Stimulated activated CD8-positive, alpha-beta memory T cell treated with anti-CD3 and anti-CD28 coated beads, Interleukin-4, amount 100 ng/mL, for 24 hours (primary cell): ENCODE results near the gene PBX4.
A peak's percentile ranks its signal among the peaks of the same experiment; 100 is the strongest.

Experiments
- DNase-seq: peaks from one replicate; pipeline ENCODE4 v3.0.0-alpha.2; 2020; ENCODE audit warnings: low read depth

Gene PBX4

GRCh38 chr19:19553670-19554069, 64.8 kb downstream of the PBX4 start:
- no peak for DNase-seq

GRCh38 chr19:19552798-19553197, 65.7 kb downstream of the PBX4 start:
- DNase-seq = no peak

DNA sequence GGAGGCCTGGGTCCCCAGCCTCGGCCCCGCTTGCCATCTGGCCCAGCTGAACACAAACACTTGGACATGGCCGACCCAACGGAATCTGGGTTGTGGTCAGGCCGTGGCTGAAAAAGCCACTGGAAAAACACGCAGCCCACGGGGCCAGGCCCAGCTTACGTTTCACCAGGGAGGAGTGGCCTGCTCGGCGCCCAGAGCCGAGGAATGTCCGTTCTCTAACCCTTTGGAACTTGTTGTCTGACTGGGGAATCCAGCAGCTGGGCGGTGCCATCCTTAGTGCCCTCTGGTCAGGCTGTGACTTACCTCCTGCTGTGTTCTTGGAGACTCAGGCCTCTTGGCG, 66.7 kb downstream of the PBX4 start:
- no peak for DNase-seq

DNA sequence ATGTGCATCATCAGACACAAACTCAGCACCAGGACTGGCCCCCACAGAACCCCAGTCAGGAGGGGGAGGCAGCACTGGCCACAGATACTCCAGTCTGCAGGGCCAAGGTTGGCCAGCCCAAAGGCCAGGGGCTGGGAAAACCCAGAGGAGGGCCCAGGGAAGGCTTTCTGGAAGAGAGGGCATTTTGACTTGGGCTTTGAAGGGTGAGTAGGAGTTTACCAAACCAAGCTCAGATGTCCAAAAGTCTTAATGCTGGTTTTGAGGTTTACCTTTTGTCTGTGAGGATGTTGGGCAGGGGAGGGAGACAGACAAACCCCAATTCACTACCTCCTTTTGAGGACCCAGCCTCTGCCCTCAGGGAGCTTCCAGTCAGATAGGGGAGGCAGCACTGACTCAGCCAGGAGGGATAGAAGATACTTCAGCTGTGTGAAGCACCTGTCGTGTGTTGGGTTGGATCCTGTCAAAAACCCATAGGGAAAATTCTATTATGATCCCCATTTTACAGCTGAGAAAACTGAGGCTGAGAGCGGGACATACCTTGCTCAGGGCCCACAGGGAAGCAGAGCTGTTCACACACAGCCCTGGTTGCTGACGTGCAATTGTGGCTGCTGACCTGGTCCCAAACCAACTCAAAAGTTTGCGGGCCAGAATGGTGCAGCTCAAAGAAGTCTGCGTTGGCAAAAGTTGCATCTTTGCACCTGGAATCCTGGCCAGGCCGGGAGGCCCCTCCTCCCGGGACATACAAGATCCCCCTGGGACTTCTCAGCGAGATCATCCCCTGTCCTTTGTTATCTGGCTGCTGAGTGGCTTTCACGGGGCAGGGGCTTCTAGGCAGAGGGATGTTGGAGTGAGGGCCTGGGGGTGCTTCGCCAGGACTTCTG, 67.3 kb downstream of the PBX4 start:
- DNase-seq = no peak

- DNase-seq = no peak
Observed at GRCh38 chr19:19550485-19550929, 68.0 kb downstream of the PBX4 start.

GRCh38 chr19:19549804-19550464, 68.6 kb downstream of the PBX4 start:
- DNase-seq = no peak

DNA sequence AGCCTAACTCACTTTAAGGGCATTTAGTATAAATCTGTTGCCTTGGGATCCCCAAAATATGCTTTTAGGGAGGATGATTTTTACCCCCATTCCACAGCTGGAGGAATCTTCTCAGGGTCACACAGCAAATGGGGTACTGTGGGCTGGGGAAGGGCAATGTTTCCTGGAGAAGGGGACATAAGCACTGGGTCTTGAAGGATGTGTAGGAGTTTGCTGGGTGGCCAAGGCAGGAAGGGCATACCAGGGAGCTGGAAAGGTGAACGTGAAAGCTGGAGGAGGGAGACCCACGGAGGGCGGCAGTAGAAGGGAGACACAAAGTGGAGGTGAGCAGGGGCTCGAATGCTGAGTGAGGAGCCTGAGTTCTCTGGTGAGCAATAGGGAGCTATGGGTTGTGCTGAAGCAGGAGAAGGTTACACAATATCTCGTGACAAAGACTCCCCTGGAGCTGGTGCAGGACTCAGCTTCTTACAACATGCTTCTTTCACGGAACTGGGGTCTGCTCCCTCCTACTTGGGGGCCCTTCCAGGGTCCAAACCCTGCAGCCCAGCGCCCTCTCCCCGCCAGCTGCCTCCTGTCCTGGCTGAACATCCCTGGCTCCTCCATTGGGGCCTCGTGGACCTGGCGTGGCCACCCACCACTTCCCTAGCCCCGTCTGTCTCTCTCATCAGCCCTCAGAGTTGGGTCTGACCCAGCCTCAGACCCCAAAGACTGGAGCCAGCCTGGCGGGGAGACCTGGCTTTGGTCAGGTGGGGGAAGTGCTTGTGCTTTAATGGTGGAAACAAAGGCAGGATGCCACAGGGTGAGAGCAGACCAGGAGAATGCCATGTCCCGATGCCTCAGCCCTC, 69.3 kb downstream of the PBX4 start:
- DNase-seq = no peak

DNA sequence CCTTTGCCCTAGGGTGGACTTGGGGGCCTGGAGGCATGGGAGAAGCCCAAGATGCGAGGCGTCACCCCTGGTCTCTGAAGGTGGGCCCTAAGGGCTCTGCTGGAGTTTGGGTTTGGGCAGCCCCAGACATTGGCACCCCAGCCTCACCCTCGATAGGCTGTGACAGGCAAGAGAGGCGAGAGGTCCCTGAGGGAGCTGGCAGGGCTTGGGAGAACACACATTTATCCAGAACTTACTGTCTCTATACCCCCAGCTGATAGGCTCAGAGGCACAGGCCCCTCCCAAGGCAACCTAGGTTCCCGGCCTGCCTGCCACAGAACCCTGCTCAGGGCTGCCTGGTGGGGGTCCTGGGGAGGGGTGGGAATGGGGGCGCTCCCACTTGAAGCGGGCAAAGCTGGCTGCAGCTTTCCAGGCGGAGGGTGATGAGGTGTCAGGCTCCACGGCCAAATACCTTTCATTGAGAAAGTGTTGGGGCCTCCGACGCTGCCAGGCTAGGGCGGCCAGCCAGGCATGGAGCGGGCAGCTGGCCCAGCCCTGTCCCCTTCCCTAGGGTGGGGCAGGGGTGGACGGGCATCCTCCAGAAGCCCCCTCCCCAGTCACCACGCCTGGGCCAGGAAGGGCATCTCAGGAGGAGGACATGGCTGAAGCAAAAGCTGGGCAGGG, 70.7 kb downstream of the PBX4 start:
- DNase-seq = no peak

DNA sequence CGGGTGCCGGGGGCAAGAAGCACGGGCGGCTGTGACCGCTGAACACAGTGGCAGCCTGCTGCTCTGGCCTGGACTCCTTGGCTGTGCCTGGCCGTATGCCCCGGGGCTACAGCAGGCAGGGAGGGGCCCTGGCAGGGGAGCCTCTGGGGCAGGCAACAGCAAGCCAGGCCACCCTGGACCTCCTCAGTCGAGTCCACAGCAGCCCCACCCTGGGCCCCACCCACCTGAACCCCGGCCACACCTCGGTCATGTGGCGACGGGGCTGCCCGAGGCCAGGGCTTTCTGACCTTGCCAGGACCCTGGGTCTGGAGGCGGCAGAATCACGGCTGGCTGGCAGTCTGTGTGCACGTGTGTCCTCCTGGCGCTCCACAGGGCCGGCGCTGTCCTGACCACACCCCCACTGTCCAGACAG, 71.7 kb downstream of the PBX4 start:
- DNase-seq = no peak

GRCh38 chr19:19545707-19546106, 72.8 kb downstream of the PBX4 start:
- DNase-seq = no peak

DNA sequence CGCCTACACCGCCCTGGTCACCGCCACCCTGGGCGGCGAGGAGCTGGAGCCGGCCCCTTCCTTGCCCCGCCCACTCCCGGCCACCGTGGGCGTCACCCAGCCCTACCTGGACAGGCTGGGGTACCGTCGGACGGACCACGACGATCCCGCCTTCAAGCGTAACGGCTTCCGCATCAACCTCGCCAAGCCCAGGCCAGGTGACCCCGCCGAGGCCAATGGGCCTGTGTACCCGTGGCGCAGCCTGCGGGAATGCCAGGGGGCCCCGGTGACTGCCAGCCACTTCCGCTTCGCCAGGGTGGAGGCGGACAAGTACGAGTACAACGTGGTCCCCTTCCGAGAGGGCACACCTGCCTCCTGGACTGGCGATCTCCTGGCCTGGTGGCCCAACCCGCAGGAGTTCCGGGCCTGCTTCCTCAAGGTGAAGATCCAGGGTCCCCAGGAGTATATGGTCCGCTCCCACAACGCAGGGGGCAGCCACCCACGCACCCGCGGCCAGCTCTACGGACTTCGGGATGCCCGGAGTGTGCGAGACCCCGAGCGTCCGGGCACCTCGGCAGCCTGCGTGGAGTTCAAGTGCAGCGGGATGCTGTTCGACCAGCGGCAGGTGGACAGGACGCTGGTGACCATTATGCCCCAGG, 73.4 kb downstream of the PBX4 start:
- DNase-seq = no peak

DNA sequence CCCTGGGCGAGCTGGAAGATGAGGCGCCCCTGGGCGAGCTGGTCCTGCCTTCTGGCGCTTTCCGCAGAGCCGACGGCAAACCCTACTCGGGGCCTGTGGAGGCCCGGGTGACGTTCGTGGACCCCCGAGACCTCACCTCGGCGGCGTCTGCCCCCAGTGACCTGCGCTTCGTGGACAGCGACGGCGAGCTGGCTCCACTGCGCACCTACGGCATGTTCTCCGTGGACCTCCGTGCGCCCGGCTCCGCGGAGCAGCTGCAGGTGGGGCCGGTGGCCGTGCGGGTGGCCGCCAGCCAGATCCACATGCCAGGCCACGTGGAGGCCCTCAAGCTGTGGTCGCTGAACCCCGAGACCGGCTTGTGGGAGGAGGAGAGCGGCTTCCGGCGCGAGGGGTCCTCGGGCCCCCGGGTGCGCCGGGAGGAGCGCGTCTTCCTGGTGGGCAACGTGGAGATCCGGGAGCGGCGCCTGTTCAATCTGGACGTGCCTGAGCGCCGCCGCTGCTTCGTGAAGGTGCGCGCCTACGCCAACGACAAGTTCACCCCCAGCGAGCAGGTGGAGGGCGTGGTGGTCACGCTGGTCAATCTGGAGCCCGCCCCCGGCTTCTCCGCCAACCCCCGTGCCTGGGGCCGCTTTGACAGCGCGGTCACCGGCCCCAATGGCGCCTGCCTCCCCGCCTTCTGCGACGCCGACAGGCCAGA, 74.1 kb downstream of the PBX4 start:
- no peak for DNase-seq

DNA sequence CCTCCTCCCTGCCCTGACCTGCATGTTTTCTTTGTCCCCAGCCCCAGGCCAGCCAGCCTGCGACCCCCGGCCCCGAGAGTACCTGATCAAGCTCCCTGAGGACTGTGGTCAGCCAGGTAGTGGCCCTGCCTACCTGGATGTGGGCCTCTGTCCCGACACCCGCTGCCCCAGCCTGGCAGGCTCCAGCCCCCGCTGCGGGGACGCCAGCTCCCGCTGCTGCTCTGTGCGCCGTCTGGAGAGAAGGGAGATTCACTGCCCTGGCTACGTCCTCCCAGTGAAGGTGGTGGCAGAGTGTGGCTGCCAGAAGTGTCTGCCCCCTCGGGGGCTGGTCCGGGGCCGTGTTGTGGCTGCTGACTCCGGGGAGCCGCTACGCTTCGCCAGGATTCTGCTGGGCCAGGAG, 74.8 kb downstream of the PBX4 start:
- no peak for DNase-seq

DNA sequence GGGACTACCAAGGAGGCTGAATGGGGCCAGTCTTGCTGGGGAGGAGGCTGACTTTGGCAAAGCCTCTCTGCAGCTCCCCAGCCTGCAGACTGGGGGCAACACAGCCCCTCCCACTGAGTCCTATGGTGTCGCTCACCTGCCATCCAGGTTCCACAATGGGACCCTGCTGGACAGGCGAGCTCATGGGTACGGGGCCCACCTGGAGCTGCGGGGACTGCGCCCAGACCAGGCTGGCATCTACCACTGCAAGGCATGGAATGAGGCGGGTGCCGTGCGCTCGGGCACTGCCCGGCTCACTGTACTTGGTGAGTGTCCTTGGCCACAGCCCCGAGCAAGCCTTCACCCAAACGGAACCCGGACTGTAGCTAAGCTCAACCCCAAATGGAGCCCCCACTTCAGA, 75.4 kb downstream of the PBX4 start:
- DNase-seq = no peak

DNA sequence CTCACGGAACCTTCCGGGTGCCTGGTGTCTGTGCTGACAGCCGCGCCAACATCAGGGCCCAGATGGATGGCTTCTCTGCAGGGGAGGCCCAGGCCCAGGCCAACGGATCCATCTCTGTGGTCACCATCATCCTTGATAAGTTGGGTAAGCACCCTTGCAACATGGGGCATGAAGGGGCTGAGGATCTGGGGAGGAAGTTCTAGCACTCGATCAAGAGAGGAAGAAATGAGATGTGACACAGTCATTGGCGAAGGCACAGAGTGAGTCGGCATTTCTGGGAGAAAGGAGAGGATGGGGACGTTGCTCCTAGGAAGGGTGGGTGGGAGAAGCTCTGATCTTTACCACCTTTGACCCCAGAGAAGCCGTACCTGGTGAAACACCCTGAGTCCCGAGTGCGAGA, 76.0 kb downstream of the PBX4 start:
- DNase-seq = no peak

GRCh38 chr19:19541616-19542015, 76.9 kb downstream of the PBX4 start:
- no peak for DNase-seq

DNA sequence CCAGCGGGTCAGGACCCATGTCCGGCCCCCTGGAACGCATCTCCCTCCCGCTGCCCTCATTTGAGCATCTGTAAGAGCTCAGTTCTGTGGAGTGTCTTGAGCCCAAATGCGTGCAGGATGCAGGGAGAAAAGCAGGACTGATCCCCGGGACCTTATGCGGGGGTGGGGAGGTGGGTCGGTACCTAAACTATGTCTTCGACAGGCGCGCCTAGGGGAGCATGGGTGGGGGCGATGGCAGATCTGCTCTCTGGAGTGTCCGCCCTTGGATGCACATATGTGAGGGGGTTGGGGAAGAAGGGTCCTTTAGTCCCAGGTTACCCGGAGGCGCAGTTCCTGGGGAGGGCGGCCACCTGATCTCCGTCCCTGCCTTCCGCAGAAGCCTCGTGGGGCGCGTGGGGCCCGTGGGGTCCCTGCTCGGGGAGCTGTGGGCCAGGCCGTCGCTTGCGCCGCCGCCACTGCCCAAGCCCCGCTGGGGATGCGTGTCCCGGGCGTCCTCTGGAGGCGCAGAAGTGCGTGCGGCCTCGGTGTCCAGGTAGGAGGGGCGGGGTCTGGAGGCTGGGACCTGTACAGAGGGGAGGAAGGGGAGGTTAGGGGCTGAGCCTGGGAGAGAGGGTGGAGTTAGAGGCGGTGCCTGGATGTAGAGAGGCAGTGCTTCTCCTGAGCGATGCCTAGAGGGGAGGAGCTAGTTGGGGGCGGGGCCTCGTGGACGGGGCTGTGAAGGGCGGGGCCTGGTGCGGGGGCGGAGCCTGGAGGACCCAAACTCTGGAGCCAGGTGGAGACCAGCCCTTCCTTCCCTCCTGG, 77.6 kb downstream of the PBX4 start:
- peak; percentile 53 for DNase-seq

DNA sequence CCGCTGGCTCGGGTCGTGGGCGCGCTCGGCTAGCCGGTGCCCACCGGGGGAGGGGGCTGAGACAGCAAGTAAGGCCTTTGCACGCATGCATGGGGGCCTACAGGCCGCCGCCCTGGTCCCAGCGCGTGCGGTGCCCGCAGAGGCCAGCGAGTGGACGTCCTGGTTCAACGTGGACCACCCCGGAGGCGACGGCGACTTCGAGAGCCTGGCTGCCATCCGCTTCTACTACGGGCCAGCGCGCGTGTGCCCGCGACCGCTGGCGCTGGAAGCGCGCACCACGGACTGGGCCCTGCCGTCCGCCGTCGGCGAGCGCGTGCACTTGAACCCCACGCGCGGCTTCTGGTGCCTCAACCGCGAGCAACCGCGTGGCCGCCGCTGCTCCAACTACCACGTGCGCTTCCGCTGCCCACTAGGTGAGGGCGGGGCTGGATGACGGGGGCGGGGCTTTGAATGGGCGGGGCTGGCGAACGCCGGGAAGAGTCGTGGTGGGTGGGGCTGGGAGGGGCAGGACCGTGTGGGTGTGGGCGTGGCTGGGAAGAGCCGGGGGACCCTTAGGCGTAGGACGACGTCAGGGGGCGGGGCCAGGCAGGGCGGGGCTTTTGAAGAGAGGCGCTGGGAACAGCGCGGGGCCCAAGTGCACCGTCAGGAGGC, 78.3 kb downstream of the PBX4 start:
- peak; percentile 49 for DNase-seq

- no peak for DNase-seq
Observed at GRCh38 chr19:19539698-19540063, 78.8 kb downstream of the PBX4 start.

DNA sequence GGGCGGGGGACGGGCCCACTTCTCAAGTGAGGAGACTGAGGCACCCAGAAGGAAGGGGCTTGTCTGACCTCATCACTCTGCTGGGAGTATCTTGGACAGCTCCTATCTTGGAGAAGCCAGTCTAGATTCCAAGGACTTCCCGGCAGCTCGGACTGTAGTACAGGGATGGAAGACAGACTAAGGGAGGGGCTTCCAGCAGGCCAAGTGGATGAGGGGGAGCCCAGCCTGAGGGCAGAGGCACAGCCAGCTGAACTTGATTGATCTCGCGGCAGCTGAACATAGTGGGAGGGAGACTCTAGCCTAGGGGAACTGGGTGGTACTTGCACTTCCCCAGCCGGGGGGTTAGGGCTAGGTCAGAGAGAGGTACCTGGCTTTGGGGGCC, 79.7 kb downstream of the PBX4 start:
- DNase-seq = no peak
